OCI-LY3 (cell line): ENCODE results near the gene MTHFD1L.

Experiments
- EZH2phosphoT487 ChIP-seq: fragments of 200-600 bp; shearing (Covaris generic); IDR thresholded peaks from 2 replicates; pipeline ENCODE4 v1.6.1; 2018; ENCODE audit warnings: antibody characterized with exemption, mixed run types, low read depth
- TF ChIP-seq, protein P1 (sequence below): fragments of 200-600, 300-600 bp; sonication (generic); IDR thresholded peaks from 2 replicates; pipeline ENCODE4 v1.5.1; 2014; ENCODE audit warnings: antibody characterized with exemption, low read length, low read depth

DNA sequence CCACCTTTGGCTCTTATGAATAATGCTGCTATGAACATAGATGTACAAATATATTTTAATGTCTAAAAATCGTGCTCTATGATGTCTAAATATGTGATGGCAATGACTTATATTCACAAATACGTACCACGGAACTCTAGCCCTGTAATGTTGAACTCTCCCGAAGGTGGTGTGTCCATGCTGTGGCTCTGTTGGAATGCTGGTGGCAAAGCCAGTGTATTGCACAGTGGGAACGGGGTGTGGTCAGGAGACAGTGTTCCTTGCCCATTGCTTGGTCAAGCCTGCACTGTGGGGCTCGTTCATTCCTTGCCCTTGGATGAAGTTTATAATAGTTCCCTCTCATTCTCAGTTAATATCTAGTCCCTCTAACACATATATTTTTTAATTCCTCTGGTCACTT lies 109.6 kb downstream of the MTHFD1L start:
- TF ChIP-seq, protein P1, sequence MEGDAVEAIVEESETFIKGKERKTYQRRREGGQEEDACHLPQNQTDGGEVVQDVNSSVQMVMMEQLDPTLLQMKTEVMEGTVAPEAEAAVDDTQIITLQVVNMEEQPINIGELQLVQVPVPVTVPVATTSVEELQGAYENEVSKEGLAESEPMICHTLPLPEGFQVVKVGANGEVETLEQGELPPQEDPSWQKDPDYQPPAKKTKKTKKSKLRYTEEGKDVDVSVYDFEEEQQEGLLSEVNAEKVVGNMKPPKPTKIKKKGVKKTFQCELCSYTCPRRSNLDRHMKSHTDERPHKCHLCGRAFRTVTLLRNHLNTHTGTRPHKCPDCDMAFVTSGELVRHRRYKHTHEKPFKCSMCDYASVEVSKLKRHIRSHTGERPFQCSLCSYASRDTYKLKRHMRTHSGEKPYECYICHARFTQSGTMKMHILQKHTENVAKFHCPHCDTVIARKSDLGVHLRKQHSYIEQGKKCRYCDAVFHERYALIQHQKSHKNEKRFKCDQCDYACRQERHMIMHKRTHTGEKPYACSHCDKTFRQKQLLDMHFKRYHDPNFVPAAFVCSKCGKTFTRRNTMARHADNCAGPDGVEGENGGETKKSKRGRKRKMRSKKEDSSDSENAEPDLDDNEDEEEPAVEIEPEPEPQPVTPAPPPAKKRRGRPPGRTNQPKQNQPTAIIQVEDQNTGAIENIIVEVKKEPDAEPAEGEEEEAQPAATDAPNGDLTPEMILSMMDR, result no peak
- no peak for TF ChIP-seq EZH2phosphoT487
